Hematopoietic multipotent progenitor cell (in vitro differentiated cells): Measurements from ENCODE around the gene COBLL1. TPM values are rescaled to one million over a fixed set of nuclear protein-coding genes. Genes with fewer than 3 reads are reported as not detected.

ENCODE experiments used
- DNase-seq, 3 donors: peaks; one replicate each; pipeline ENCODE4 v3.0.0-alpha.2; 2011 to 2015; ENCODE audit warnings: low read depth in 2 of 3, low spot score in 2 of 3
- total RNA-seq: library from RNA; depleted of rRNA; stranded (reverse); fragments of >200 nt; gene quantifications from one replicate; pipeline ENCODE4 v1.2.3, GENCODE V29; 2012

Gene COBLL1
- total RNA-seq, 1 donor, result 10.2 TPM

DNA sequence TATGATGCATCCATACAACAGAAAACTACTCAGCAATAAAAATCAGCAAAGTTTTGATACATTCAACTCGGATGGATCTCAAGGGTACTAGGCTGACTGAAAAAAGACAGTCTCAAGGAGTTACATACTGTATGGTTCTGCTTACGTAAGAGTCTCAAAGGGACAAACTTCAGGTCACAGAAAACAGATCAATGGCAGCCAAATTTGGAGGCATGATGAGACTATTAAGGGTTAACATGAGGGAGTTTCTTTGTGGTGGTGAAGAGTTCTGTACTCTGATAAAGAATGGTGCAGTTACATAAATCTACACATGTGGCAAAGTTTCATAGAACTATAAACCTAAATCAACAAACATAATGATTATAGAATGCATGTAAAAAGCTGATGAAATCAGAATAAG lies 81.4 kb downstream of the COBLL1 start:
- no peak for DNase-seq

DNA sequence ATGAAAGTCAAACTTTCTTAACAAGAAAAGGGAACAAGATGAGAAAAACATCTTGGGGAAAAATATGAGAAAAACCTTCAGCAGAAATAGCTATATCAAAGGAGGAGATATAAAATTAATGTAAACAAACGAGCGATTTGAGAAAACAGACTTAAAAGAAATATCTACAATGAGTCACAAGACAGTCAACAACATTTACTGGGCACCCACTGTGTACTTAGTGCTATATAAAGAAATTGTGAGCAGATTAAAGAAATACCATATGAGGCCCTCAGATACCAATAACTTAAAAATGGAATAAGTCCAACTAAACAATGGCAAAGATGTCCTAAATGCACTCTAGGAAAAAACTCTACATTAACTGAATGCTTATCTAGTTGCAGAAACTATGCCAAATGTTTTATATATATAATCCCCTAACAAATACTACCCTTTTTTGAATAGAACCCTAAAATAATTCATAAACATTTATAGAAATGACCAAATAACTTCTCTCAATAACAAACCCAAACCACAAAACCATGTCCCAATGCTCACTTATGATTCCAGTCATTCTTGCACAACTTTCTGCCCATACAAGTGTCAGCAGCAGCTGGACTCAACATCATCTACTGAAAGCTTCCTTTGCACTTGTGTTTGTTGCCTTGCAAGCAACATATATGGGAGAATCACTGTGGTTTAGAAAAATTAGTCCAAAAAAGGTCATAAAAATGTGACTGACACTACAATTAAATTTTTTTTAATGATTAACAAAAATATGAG lies 83.5 kb downstream of the COBLL1 start:
- DNase-seq, result no peak

DNA sequence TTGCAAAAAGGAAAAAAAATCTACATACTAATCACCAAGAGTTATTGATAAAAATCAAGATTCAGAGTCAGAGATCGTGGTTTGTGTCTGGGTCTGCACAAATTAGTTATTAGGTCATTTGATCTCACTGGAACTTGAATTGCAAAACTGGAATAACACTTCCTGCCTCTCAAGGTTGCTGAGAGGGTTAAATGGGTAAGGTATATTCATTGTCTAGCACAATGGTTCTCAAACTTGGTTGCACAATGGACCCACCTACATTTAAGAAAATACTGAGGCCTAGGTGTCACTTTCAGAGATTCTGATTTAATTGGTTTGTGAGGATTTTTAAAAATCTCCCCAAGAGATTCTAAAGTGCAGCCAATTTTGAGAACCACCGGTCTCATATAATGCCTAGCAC lies 84.8 kb downstream of the COBLL1 start:
- no peak for DNase-seq

DNA sequence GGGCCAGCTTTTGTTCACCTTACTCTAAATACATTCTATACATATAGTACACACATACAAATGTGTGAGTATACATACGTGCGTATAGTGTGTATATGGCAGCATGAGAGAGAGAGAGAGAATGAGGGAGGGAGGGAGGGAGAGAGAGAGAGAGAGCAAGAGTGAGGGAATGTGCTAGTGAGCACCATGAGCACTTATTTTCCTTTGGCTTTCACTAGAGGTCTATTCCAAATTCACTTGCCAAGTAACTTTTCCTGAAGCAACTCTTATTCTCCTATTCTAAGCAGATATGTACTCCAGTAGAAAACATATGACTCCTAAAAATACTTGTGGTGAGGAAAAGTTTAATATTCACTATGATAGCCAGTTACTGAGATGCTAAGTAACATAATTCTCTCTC lies 85.7 kb downstream of the COBLL1 start:
- DNase-seq, result no peak

DNA sequence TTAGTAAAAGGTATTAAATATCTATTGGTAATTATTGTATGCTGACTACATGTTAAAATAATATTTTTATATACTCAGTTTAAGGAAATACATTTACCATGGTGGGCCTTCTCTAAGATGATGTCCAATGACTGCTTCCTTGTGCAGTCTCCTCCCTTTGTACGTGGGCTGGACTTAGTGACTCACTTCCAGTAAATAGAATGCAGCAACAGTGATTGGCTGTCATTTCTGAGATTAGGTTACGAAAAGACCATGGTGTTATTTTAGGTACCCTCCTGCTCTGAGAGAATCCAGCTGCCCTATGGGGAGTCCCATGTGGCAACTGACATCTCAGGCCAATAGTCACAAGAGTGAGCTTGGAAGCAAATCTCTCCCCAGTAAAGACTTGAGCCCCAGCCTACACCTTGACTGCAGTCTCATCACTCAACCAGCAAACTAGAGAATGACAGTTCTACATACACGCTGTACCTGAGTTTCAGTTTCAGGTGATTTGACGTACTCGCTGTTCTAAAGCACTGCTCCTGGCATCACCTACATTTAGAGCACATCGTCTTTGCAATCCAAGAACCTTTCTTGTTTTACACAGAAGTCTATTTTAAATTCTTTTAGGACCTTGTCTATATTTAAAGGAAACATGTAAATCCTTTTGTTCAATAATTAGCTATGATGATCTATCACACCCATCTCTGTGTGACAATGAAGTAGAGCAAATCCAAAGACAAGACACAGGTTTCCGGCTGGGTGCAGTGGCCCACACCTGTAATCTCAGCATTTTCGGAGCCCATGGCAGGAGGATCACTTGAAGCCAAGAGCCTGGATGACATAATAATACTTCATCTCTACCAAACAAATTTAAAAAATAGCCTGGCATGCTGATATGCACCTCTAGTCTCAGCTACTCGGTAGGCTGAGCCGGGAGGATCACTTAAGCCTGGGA lies 87.2 kb downstream of the COBLL1 start:
- no peak for DNase-seq

DNA sequence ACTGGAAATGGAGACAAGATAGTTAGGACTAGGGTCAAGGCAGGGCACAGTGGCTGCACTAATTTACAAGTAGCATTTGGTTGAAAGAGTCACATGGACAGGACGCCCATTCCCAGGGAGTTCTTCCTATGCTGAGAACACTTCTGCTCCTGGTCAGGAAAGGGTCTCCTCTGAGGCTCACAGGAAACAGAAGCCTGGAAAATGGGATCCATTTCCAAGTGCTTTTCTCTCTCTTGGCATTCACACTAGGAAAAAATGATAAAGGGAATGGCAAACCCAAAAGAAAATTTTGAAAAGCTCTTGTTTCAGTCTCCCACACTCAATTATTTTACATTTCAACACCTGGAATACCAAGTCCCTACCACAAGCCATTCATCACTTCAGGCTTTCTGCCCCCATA lies 88.7 kb downstream of the COBLL1 start:
- no peak for DNase-seq

DNA sequence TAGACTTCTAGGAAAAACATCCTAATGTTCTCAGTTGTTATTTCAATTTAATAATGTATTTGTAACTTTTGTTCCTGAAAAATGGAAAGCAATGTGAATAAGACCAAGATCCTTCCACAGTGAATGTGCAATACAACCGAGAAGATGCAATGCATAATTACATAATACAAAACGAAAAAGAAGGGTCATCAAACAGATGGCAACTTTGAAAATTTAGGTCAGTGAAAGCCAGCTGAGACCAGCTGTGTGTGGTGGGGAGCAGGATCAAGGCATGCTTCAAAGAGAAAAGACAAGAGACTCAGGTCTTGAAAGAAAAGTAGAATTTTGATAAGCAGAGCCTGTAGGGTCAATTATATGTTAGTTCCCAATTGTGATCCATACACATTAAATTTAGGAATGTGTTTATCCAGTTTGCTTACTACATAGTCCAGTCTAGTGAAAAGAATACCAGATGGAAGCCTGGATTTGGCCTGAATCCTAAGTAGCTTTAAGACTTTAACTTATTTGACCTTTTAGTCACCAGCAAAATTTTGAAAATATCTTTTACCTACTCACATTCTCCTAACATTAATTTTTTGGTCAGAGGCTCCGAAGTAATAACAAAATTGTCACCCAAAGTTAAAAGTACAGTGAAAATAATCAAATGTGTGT lies 93.7 kb downstream of the COBLL1 start:
- DNase-seq, result no peak

DNA sequence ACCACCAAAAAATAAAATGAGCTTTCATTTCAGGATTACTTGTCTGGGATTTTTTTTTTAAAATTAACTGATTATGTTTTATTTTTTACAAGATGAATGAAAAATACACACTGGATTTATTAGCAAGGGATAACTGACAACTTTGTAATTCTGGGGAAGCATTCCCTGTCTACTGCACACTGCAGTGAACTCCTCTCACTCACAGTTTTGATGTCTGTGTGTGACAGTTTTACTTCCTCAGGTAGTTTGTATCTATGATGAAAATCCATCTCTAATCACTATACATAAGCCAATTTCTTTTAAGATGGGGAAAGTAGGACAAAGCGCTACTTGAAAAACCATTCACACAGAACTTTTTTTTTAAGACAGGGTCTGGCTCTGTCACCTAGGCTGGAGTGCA lies 94.5 kb downstream of the COBLL1 start:
- no peak for DNase-seq

DNA sequence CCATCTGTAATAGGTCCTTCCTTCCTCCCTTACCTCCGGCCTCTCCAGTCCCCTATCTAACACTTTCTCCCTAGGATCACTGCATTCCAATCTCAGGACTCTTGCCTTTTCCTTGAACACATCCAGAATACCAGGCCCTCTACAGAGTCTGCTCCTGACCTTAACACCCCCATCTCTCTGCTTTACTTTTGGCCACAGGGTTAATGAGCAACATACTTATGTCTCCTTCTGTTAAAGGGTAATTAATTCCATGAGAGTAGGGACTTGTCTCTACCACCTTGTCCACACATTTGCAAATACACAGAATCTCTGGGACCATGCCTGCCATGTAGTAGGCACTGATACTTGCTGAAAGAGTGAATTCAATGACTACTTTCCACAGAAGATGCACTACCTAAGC lies 94.9 kb downstream of the COBLL1 start:
- DNase-seq, result no peak

DNA sequence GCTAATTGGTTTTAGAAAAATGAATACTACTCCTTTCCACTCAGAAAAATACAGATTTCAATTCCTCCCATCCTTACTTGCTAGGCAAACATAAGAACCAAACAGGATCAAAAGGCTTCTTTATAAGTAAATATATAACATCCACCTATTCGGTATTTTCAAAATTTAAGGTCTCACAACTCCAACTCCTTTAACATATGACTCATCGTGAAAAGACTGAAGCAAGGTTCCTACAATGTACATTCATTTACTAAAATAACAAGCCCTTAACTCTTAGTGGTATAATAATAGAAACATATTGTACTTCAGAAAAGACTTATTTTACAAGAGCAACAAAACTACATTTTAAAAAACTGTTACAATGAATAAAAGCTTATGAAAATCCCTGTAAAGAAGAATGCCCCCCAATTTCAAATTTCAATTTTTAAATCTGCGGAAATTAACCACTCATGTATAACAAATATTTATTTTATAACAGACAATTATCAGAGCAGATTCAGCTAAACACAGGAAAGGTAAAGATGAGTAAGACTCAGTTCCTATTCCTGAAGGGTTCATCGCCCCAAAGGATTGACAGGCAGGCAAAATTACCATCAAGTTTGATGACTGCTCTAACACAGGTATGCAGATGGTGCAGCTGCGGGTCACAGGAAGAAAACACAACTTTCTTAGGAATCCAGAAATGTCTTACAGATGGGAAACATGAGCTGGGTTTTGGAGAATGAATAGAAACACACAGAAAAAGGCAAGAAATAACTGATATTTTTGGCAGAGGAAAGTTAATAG lies 96.4 kb downstream of the COBLL1 start:
- no peak for DNase-seq

DNA sequence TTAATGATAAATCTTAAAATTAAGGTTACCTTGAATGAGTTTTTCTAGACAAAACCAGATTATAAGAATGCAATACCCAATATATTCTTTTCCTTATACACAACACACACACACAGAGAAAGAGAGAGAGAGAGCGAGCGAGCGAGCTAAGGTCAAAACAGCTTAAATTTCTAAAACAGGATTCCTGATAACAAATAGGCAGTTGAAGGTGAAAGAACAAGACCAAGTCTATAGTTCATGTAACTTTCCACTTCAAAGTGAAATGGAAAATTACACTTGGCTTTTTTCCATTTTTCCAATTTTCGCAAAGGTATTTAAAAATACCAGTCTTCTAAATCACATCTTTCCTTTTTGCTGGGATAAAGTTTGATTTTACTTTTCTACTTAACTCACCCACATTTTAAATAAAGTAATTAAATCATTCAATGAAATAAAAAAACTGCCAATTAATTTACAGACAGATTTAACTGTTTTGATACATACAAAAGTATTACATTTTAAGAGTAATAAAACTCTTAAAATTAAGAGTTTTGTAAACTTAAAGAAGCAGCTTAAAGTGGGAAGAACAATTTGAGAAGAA lies 98.8 kb downstream of the COBLL1 start:
- DNase-seq, result no peak

DNA sequence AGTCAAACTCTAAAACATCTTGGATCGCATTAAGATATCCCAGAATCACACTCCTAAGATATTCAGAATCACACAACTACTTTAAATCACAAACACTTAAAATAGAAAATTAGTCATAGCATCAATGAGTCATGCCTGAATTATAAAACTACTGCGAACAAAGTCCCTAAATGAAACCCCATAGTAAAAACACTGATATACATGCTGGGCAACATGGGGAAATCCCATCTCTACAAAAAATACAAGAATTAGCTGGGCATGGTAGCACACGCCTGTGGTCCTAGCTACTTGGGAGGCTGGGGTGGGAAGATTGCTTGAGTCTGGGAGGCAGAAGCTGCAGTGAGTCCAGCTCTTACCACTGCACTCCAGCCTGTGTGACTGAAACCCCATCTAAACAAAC lies 101.7 kb downstream of the COBLL1 start:
- no peak for DNase-seq

DNA sequence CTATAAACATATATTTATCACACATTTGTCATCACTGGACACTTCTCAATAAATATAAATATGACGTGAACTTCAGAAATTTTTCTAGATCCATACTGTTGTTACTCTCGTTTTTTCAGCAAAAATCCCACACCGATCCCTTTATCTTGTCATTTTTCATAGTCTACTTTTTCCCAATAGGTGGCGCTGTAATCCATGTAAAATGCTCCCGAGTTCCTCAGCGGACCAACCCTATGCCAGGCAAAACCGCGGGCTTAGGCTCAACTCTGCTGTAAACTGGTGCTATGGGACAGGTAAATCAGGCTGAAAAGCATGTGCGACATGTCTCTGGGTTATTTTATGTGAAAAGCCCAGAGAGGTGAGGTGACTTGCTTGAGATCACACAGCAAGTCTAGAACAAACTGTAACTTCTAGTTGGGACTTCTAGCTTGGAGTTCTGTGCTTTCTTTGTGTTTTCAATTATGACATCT lies 104.0 kb downstream of the COBLL1 start:
- DNase-seq, result peak in 2 of 3 donors; percentile 69 to 78

DNA sequence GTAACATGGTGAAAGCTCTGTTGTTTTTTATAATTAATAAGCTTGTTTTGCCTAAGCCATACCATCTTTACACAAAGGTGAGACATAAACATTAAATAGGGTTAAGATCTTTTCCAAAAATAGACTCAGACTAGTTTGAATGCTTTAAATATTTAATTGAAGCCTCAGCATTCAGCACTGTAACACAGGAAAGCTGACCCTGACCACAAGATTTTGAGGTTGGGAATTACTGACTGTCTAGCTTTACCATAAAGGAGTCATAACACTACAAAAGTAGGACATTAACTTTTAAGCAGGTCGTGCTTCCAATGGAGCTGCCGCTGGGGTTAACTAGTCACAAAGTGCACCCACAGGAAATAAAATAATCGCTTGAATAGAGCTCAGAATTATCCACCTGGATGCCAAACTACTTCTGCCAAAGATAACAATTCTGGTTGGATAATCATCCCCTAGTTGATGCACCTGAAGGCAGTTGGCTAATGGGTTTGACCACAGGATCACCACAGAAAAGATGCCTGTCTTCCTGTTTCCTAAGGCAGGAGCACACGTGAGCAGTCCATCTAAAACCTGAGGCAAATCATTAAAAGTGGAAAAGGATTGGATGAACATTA lies 106.2 kb downstream of the COBLL1 start:
- DNase-seq, result no peak

DNA sequence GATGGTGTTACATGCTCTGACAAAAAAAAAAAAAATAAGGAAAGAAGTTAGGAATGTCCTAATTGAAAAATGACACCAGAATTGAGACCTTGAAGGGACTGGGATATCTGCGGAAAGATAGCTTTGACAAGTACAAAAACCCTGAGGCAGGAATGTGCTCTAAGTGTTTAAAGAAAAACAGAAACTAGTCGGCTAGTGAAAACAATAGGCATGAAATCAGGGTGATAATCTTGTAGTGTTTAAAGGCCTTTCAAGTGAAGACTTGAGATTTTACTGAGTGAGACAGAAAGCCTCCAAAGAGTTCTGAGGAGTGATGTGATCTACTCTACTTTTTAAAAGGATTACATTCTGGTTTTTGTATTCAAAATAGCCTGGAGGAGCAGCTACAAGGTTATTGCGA lies 107.4 kb downstream of the COBLL1 start:
- DNase-seq, result no peak

DNA sequence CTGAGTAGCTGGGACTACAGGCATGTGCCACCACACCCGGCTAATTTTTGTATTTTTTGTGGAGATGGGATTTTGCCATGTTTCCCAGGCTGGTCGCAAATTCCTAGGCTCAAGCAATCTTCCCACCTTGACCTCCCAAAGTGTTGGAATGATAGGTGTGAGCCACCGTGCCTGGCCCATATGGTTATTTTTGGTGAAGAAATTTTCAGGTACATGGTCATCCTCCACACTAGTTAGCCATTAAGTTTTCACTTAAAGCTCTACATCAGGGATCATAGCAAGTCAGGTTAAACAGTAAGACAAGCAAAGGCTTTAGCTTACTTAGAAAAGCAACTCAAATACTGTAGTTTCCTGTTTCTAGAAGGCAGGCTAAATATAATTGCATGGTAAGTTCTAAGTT lies 116.1 kb downstream of the COBLL1 start:
- no peak for DNase-seq

DNA sequence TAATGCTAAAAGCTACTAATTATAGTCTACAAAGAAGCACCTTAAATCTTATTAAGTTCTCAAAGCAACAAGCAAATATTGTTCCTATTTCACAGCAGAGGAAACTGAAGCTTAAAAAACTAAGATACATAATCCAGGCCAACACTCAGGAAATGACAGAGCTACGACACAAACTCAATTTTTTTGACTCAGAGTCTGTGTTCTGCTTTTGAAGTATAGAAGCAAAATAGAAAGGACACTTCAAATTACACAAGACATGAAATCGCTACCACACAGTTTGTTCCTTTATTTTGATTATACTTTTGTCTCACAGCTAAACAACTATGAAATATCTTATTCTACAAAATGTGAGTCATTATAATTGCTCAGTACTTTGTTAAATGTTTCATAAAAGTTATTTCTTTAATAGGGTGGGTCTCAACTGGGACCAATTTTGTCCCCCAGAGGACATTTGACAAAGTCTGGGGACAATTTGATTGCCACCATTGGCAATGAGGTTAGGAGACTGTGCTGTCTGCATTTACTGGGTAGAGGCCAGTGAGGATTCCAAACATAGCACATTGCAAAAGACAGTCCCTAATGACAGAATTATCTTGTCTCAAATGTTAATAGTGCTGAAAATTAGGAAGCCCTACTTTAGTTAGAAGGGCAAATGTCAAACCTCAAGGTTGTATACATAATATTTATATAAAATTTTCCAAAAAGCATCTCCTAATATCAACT lies 118.8 kb downstream of the COBLL1 start:
- DNase-seq, result peak in 2 of 3 donors; percentile 22 to 77

DNA sequence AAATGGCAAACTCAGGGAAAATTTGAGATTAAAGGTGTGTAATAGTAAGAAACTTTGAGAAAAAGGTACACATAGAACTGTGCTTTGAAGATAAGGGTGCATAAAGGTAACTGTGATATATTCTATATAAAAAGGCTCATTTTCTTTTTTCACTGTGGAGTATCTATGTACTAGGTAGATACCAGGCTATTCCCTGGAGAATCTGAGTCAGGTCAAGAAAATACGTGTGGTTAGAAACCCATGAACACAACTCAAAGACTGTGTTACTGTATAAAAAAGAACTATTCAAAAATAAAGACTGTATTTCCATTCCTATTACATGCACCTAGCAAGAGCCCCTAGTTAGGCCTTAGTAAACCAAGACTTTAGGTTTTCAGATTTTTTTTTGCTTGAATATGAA lies 120.2 kb downstream of the COBLL1 start:
- no peak for DNase-seq
